ENCODE data around the gene CLUH.

CLUH gene

DNA sequence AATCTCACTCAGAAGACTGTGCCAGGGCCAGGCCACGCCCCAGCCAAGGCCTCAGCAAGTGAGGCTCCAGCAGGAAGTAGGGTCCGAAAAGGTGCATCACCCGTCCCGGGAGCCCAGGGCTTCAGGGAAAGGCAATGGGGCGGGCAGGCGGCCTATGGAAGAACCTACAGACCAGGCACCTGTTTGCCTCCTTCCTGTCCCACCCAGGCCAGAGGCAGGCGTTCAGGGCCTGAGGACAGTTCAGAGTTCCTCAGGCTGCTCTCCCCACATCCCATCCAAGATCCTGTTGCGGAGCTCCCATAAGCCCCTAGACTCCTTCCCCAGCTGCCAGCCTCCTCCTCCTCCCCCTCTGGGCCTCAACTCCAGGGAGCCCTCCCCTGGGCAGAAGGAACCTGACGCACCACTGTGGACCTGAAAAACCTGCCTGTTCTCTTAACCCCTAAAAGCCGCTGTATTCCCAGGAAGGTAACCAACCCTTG lies 2.3 kb downstream of the CLUH start:
- no peak overlapping the region for H3K27ac ChIP-seq
- H3K36me3 ChIP-seq (ENCODE audit: control insufficient read depth, insufficient read depth, low read length), result no peaks in the 10 kb centered on the region
- no peaks in the 10 kb centered on the region for H3K27me3 ChIP-seq (ENCODE audit: control insufficient read depth, insufficient read depth, low read length)
- no peaks in the 10 kb centered on the region for H3K9me3 ChIP-seq (ENCODE audit: control insufficient read depth, low read length)
- TF ChIP-seq, protein P1, sequence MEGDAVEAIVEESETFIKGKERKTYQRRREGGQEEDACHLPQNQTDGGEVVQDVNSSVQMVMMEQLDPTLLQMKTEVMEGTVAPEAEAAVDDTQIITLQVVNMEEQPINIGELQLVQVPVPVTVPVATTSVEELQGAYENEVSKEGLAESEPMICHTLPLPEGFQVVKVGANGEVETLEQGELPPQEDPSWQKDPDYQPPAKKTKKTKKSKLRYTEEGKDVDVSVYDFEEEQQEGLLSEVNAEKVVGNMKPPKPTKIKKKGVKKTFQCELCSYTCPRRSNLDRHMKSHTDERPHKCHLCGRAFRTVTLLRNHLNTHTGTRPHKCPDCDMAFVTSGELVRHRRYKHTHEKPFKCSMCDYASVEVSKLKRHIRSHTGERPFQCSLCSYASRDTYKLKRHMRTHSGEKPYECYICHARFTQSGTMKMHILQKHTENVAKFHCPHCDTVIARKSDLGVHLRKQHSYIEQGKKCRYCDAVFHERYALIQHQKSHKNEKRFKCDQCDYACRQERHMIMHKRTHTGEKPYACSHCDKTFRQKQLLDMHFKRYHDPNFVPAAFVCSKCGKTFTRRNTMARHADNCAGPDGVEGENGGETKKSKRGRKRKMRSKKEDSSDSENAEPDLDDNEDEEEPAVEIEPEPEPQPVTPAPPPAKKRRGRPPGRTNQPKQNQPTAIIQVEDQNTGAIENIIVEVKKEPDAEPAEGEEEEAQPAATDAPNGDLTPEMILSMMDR (IDR thresholded peaks at IDR 0.05), result no peak
- H3K4me3 ChIP-seq (ENCODE audit: low read depth, low read length), result peak overlapping the region; percentile 25
- H3K79me2 ChIP-seq, result peaks cover 36% of the 10 kb centered on the region
- H2AFZ ChIP-seq, result no peak overlapping the region
- peak overlapping the region; percentile 36 for H3K4me2 ChIP-seq (ENCODE audit: low read length)
- H3K4me1 ChIP-seq, result peaks cover 33% of the 10 kb centered on the region
- no peak overlapping the region for H3K9ac ChIP-seq

DNA sequence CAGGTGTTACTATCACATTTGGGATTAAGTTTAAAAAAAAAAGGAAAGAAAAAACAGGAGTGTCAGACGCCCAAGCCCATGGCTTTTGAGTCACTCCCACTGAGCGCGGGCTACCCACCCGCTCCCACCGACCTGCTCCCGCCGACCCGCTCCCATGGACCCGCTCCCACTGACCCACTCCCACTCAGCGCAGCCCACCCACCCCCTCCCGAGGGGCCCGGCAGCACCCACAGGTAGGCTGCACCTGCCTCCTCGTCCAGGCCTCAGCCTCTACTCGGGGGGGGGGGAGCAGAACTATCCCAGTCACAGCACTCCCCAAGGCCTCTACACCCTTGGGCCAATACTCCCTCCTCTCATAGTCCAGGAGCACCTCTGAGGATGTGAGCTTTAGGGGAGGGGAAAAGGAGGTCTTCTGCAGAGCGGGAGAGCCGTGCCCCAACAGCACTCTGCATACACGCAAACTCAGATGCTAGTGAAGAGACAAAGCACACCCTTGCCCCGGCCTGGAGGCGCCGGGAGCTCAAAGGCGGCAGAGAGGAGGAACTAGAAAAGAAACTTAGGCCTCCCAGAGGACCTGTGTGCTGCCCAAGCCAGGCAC lies 2.9 kb downstream of the CLUH start:
- Histone ChIP-seq H3K4me3 (ENCODE audit: low read depth, low read length) (peak overlapping the region; percentile 25), H3K27me3 (ENCODE audit: control insufficient read depth, insufficient read depth, low read length) (no peaks in the 10 kb centered on the region), H3K9me3 (ENCODE audit: control insufficient read depth, low read length) (no peaks in the 10 kb centered on the region), H3K9ac (no peak overlapping the region), H3K79me2 (peaks cover 36% of the 10 kb centered on the region), H2AFZ (no peak overlapping the region), H3K4me2 (ENCODE audit: low read length) (peak overlapping the region; percentile 36), H3K27ac (no peak overlapping the region), H3K4me1 (peaks cover 33% of the 10 kb centered on the region), H3K36me3 (ENCODE audit: control insufficient read depth, insufficient read depth, low read length) (no peaks in the 10 kb centered on the region)
- TF ChIP-seq, protein P1 (IDR thresholded peaks at IDR 0.05), result no peak

DNA sequence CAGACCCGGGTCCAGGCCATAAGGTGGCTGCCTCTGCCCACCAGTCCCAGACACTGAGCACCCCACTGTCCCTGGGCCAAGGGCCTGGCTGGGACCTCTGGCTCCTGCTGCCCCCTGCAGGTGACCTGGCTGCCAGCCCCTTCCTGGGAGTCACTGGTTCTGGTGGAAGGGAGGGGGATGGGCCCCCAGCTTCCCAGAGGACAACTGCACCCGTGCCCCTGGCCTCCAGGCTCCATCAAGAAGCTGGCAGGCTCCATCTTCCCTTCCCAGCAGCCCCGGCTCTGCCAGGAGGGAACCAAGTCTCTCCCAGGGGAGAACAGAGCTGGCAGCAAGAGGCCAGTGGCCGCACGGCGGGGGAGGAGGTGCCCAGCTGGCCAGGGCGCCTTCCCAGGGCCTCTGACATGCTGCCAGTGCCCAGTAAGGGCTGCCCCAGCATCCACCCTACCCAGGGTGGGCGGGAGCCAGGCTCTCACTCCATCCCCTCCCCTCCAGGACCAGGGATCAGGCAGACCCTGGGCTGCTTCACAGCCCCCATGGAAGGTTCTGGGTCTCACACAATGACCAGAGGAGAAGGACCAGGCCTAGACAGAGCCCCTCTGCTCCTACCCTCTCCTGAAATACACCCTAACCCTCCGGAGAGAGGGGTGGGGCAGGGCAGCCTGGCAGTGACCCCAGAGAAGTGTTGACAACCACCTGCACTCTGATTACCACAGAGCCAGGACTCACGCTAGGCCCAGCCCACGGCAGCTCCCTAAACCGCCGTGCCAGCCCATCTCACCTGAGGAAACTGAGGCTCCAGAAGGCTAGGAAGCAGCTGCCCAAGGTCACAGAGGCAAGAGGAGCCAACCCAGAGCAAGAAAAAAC lies 3.6 kb downstream of the CLUH start:
- TF ChIP-seq, protein P1 (IDR thresholded peaks at IDR 0.05), result peak; percentile 26
- Histone ChIP-seq H3K4me1 (peaks cover 33% of the 10 kb centered on the region), H2AFZ (no peak overlapping the region), H3K79me2 (peaks cover 36% of the 10 kb centered on the region), H3K9me3 (ENCODE audit: control insufficient read depth, low read length) (no peaks in the 10 kb centered on the region), H3K36me3 (ENCODE audit: control insufficient read depth, insufficient read depth, low read length) (no peaks in the 10 kb centered on the region), H3K4me2 (ENCODE audit: low read length) (peak overlapping the region; percentile 37), H3K27ac (no peak overlapping the region), H3K4me3 (ENCODE audit: low read depth, low read length) (no peak overlapping the region), H3K9ac (no peak overlapping the region), H3K27me3 (ENCODE audit: control insufficient read depth, insufficient read depth, low read length) (no peaks in the 10 kb centered on the region)

DNA sequence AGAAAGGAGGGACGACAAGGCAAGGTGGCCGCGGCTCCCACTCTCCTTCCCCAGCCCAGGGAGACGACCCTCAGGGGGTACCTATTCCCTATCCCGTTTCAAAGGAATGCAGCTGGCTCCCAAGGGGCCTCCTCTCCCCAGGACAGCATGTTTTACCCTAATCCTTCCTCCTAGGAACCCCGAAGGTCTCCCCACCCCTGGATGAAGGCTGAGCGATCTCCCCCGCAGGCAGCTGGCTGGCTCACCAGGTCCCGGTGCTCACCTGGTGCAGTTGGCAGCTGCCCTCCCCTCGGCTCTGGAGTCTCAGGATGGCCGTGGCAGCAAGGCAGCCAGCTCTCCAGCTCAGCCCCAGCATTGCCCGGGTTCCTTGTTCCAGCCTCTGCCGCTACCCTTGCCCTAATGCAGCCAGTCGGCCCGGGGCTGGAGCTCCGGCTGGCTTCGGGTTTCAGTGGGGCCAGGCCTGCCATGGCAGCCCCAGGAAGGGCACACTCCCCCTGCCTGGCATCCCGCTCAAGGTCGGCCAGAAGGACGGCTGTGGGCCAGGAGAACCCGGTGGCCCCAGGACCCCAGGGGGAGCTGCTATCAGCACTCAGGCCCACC lies 4.6 kb downstream of the CLUH start:
- H3K36me3 ChIP-seq (ENCODE audit: control insufficient read depth, insufficient read depth, low read length), result no peaks in the 10 kb centered on the region
- TF ChIP-seq, protein P1 (IDR thresholded peaks at IDR 0.05), result no peak
- no peak overlapping the region for H3K9ac ChIP-seq
- peak overlapping the region; percentile 37 for H3K4me2 ChIP-seq (ENCODE audit: low read length)
- H3K9me3 ChIP-seq (ENCODE audit: control insufficient read depth, low read length), result no peaks in the 10 kb centered on the region
- H3K4me3 ChIP-seq (ENCODE audit: low read depth, low read length), result no peak overlapping the region
- peaks cover 34% of the 10 kb centered on the region for H3K79me2 ChIP-seq
- no peak overlapping the region for H3K27ac ChIP-seq
- H3K4me1 ChIP-seq, result peaks cover 25% of the 10 kb centered on the region
- H2AFZ ChIP-seq, result no peak overlapping the region
- H3K27me3 ChIP-seq (ENCODE audit: control insufficient read depth, insufficient read depth, low read length), result no peaks in the 10 kb centered on the region
